AG10803 (cell line): ENCODE results near the gene HES3.

Experiments used
- DNase-seq: peaks from one replicate; pipeline ENCODE4 v3.0.0; 2010; ENCODE audit warnings: low read depth
- H3K4me3 ChIP-seq: 2 replicates; pipeline ENCODE4 v1.5.1; 2011; ENCODE audit warnings: mild to moderate bottlenecking, low read length, control low read depth
- TF ChIP-seq, protein P1 (sequence below): conservative IDR thresholded peaks from 2 replicates; pipeline ENCODE4 v1.5.1; 2011; ENCODE audit warnings: mild to moderate bottlenecking, low read length, control low read depth, inconsistent platforms

HES3 gene

DNA sequence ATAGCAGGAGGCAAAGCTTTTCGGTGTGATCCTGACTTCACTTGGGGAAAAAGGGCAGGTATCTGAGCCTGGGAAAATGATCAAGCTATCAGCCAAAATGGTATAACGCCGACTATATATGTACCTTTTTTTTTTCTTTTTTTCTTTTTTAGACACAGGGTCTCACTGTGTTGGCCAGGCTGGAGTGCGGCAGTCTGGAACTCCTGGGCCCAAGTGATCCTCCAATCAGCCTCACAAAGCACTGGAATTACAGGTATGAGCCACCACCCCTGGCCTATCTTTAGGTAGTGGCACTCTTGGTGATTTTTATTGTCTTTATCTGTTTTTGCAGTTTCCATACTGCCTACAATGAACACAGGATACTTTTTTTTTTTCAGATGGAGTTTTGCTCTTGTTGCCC, 6.9 kb upstream of the HES3 start:
- DNase-seq, result no peak
- TF ChIP-seq, protein P1, sequence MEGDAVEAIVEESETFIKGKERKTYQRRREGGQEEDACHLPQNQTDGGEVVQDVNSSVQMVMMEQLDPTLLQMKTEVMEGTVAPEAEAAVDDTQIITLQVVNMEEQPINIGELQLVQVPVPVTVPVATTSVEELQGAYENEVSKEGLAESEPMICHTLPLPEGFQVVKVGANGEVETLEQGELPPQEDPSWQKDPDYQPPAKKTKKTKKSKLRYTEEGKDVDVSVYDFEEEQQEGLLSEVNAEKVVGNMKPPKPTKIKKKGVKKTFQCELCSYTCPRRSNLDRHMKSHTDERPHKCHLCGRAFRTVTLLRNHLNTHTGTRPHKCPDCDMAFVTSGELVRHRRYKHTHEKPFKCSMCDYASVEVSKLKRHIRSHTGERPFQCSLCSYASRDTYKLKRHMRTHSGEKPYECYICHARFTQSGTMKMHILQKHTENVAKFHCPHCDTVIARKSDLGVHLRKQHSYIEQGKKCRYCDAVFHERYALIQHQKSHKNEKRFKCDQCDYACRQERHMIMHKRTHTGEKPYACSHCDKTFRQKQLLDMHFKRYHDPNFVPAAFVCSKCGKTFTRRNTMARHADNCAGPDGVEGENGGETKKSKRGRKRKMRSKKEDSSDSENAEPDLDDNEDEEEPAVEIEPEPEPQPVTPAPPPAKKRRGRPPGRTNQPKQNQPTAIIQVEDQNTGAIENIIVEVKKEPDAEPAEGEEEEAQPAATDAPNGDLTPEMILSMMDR, result no peak
- H3K4me3 ChIP-seq, result no peak overlapping the region

DNA sequence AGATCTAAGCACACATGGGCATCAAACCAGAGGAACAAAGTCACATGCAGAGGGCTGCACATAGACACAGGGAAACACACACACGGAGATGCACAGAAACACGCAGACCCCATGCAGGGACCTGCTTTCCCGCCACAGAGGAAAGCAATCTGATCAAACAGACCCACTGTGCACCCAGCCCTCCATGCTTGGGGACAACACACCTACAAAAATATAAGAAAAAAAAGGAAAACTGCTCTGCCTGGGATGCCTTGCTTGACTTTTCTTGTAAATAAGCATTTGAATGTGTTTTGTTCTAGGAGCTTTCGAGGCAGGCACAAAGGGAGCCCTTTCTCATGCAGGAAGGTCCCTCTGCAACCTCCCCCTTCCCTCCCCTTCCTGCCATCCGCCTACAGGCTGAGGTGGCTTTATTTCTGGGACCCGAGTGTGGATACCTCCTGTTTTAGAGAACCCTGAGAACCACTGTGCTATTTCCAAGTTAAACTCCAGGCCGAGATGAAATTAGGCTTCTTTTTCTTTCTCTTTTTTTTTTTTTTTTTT, 4.7 kb upstream of the HES3 start:
- TF ChIP-seq, protein P1, result no peak
- no peak for DNase-seq
- H3K4me3 ChIP-seq, result no peak overlapping the region

DNA sequence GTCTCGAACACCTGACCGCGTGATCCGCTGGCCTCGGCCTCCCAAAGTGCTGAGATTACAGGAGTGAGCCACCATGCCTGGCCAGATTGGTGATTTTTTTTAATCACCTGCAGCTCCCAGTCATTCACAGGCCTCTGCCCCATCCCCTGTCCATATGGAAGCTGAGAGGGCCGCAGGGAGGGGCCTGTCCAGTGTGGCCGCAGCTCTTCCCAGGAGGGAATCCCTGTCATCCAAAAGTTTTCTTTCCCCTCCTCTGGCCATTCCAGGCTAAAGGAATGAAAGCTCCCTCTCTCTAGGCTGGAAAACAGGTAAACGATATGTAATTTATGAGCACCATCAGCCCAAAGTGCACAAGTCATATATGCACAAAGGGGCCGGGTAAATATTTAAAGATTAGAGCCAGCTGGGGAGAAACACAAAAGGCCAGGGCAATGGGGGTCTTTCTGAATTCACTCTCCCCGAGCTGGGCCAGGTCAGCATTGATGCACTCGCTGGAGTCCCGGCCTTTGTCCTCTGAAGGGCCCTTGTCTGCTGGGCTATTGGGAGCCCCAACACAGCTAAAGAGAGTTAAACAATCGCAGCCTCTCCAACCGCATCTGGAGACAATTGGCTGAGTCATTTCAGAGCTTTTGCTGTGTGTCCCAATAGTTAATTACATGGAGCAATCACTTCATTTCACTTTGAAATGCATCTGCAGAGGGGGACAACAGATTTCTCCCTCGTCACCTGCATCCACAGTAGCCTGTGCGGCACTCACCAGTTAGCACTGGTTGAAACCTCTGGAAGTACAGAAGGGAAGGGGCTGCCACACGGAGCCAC, 3.8 kb upstream of the HES3 start:
- peak; percentile 77 for DNase-seq
- H3K4me3 ChIP-seq, result no peak overlapping the region
- TF ChIP-seq, protein P1, result no peak

DNA sequence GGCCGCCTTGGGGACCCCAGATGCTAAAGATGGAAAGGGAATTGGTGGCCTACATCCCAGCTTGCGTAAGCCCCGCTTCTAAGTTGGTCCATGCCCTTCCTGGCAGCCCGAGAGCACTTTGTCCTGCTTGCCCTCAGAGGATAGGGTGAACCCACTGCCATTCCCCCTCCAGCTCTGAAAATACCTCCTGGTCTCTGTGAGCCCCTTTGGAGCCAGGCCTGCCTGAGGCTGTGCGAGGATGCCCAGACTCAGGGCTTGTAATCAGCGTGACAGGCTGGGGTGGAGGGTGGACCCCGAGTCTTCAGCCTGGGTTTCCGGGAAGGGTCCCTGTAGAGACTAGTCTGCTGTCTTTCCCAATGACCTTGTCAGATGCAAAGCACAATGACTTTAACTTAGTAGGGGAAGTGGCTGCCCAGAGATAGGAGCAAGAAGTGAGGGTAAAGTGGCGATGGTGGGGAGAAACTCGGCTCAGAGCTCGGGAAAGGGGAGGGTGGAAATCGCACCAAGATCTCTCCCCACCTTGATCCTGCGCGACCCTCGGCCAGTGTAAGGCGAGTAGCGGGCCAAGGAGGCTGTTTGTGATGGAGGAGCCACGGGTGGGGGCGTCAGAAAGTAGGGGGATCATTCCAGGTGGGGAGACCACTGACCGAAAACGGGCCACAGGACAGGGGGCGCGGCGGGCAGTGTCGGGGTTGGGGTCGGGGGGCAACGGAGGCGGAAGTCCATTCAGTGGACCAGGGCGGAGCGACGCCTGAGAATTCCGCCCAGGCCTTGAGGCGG, 2.7 kb upstream of the HES3 start:
- TF ChIP-seq, protein P1, result no peak
- DNase-seq, result no peak
- H3K4me3 ChIP-seq, result no peak overlapping the region

DNA sequence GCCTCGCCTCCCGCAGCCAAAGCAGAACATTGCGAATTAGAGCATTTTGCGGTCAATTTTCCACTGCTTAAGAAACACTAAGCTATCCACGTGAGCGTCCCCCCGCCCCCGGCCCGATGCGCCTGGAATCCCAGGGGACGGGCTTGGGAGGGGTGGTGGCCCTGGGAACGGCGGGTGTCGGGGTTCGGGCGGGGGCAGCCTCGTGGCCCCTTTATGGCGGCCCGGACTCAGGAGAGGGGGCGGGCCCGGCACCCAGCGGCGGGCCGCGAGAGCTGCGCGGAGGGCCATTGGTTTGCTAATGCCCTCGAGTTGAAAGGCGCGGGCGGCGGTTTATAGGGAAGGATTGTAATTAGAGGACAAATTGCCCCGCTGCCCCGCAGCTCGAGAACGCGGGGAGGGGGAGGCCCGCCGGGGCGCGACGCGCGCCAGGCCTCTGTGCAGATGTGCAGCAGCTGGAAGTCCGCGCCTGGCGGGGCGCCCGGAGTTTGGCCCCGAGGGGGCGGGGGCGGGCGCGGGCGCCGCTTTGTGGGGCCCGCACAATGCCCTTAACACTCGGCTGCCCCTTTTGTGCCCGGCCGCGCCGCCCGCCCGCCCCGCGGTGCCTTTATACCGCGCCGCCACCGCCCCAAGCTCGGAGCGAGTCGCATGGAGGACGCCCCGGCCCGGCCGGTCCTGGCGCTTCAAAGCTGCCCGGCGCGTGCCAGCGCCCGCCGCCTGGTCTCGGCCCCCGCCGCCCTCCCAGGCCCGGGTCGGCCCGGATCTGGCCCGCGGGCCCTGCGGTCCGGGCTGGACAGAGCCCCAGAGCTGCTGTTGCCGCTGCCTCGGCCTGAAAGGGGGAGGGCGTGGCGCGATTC, 1.9 kb upstream of the HES3 start:
- DNase-seq, result no peak
- TF ChIP-seq, protein P1, result no peak
- H3K4me3 ChIP-seq, result no peak overlapping the region

DNA sequence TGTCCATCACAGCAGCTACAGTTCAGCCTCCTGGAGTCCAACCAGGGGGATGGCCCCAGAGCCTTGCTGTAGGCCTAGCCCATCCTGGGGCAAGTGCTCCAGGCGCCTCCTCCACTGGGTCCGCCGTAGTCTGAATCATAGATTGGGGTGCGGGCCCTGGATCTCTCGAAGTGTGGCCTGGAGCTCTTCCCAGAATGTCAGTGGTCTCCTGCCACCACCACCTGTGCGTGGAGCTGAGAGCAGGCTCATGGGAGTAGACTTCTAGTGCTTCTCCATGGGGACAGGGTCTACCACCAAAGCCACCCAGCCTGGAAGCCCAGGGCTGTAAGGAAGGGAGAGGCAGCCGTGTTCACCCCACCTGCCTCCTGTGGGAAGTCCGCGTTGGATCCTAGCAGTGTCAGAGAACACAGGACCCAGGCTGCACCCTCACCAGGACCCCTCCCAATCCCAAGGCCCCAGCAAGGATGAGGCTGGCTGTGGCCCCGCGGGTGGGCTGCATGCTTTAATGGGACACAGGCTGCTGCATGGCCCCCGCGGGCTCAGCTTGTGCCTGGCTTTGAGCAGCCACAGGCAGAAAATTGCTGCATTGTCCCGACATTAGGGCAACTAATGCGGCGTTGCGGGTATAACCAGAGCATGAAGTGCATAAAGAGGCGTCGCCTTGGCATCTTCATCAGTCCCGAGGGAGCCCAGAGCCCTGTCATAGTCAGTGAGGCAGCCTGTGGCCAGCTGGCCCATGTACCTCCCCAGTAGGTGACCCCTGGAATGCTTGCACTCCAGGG, 735 bp upstream of the HES3 start:
- TF ChIP-seq, protein P1, result no peak
- no peak overlapping the region for H3K4me3 ChIP-seq
- DNase-seq, result no peak
